ENCODE results near the gene ZNF304.
A peak's percentile ranks its signal among the peaks of the same experiment; 100 is the strongest.
"Not testable (repeated sequence)": the region's sequence is repeated elsewhere in the genome, so short reads cannot be mapped to it uniquely, and the experiment has no call there.

The ZNF304 gene

GRCh38 chr19:57363688-57364181 lies 12.7 kb downstream of the ZNF304 start:
- DNase-seq (ENCODE audit: extremely low spot score): peak; percentile 17
- TF ChIP-seq HDGF (IDR thresholded peaks at IDR 0.05; ENCODE audit: borderline replicate concordance): no peak
- no peak for TF ChIP-seq L3MBTL2 (conservative IDR thresholded peaks at IDR 0.05)
- TF ChIP-seq LEF1 (IDR thresholded peaks at IDR 0.05; ENCODE audit: borderline replicate concordance): no peak
- TF ChIP-seq SP1 (IDR thresholded peaks at IDR 0.05): no peak
- no peak for TF ChIP-seq TARDBP (IDR thresholded peaks at IDR 0.05)
- ChIA-PET CTCF (no interaction called here), POLR2A (interaction anchor here (1.0 to 1.6 kb wide), 2 partner anchors 13 to 26 kb away, joined by 5 to 8 read pairs; partner anchors contain the start of genes ZNF304 and ZNF548)

GRCh38 chr19:57366776-57367175 lies 15.7 kb downstream of the ZNF304 start:
- ChIA-PET POLR2A (no interaction called here), CTCF (no interaction called here)
- no peak for TF ChIP-seq HDGF (IDR thresholded peaks at IDR 0.05; ENCODE audit: borderline replicate concordance)
- DNase-seq (ENCODE audit: extremely low spot score): no peak

GRCh38 chr19:57374179-57374578 lies 23.1 kb downstream of the ZNF304 start:
- ChIA-PET CTCF (no interaction called here), POLR2A (no interaction called here)
- no peak for DNase-seq (ENCODE audit: extremely low spot score)
- TF ChIP-seq SP1 (IDR thresholded peaks at IDR 0.05): no peak
- TF ChIP-seq ZNF384 (IDR thresholded peaks at IDR 0.05): no peak
- no peak for TF ChIP-seq BHLHE40 (IDR thresholded peaks at IDR 0.05; ENCODE audit: borderline replicate concordance)
- TF ChIP-seq PKNOX1 (IDR thresholded peaks at IDR 0.05): no peak
- no peak for TF ChIP-seq CTBP1 (IDR thresholded peaks at IDR 0.05; ENCODE audit: borderline replicate concordance)
- TF ChIP-seq LEF1 (IDR thresholded peaks at IDR 0.05; ENCODE audit: borderline replicate concordance): no peak
- TF ChIP-seq FOXA1 (IDR thresholded peaks at IDR 0.05): no peak
- no peak for TF ChIP-seq FOXM1 (IDR thresholded peaks at IDR 0.05; ENCODE audit: borderline replicate concordance)
- no peak for TF ChIP-seq NFRKB (IDR thresholded peaks at IDR 0.05)
- no peak for TF ChIP-seq SUZ12 (IDR thresholded peaks at IDR 0.05)

- CTCF ChIA-PET; POLR2A ChIA-PET; DNase-seq (ENCODE audit: extremely low spot score): not testable (repeated sequence)
These were observed 23.6 kb downstream of the ZNF304 start for GRCh38 chr19:57374647-57375046.

- TF ChIP-seq L3MBTL2 (conservative IDR thresholded peaks at IDR 0.05) (no peak), FOXK2 (IDR thresholded peaks at IDR 0.05) (no peak), TARDBP (IDR thresholded peaks at IDR 0.05) (no peak), SUZ12 (IDR thresholded peaks at IDR 0.05) (no peak)
- POLR2A ChIA-PET: no interaction called here
- DNase-seq (ENCODE audit: extremely low spot score): no peak
- CTCF ChIA-PET: no interaction called here
These were observed 25.1 kb downstream of the ZNF304 start for GRCh38 chr19:57376151-57376550.

GRCh38 chr19:57377498-57378146 lies 26.6 kb downstream of the ZNF304 start:
- DNase-seq (ENCODE audit: extremely low spot score): no peak
- ChIA-PET POLR2A (no interaction called here), CTCF (no interaction called here)
- no peak for TF ChIP-seq ELF4 (IDR thresholded peaks at IDR 0.05)
- no peak for TF ChIP-seq BHLHE40 (IDR thresholded peaks at IDR 0.05; ENCODE audit: borderline replicate concordance)

- no peak for DNase-seq (ENCODE audit: extremely low spot score)
- ChIA-PET POLR2A (no interaction called here), CTCF (no interaction called here)
These were observed 29.9 kb downstream of the ZNF304 start for GRCh38 chr19:57380923-57381322.

More at GRCh38 chr19:57380923-57381322, 29.9 kb downstream of the ZNF304 start:
- TF ChIP-seq FOXK2 (IDR thresholded peaks at IDR 0.05): no peak
- no peak for TF ChIP-seq NFRKB (IDR thresholded peaks at IDR 0.05)
- TF ChIP-seq SUZ12 (IDR thresholded peaks at IDR 0.05): no peak
- TF ChIP-seq PKNOX1 (IDR thresholded peaks at IDR 0.05): no peak
- no peak for TF ChIP-seq SP1 (IDR thresholded peaks at IDR 0.05)
- TF ChIP-seq HDGF (IDR thresholded peaks at IDR 0.05; ENCODE audit: borderline replicate concordance): no peak
- TF ChIP-seq ZNF384 (IDR thresholded peaks at IDR 0.05): no peak
- no peak for TF ChIP-seq ARNT (IDR thresholded peaks at IDR 0.05)
- TF ChIP-seq TARDBP (IDR thresholded peaks at IDR 0.05): no peak
- no peak for TF ChIP-seq L3MBTL2 (conservative IDR thresholded peaks at IDR 0.05)
- TF ChIP-seq LEF1 (IDR thresholded peaks at IDR 0.05; ENCODE audit: borderline replicate concordance): no peak
- TF ChIP-seq CTBP1 (IDR thresholded peaks at IDR 0.05; ENCODE audit: borderline replicate concordance): no peak
- TF ChIP-seq ELF4 (IDR thresholded peaks at IDR 0.05): no peak
- no peak for TF ChIP-seq BHLHE40 (IDR thresholded peaks at IDR 0.05; ENCODE audit: borderline replicate concordance)

Data from HEK293T (cell line).